Smooth muscle cell (in vitro differentiated cells): ENCODE measurements around the gene CSNK1D. TPM values are rescaled to one million over a fixed set of nuclear protein-coding genes. Genes with fewer than 3 reads are reported as not detected.
"Not testable (repeated sequence)": the region's sequence is repeated elsewhere in the genome, so short reads cannot be mapped to it uniquely, and the experiment has no call there.

ENCODE experiments used
- DNase-seq: peaks from one replicate; lab custom pipeline; 2025; ENCODE audit not compliant: unreplicated experiment; lab: John Stamatoyannopoulos, UW
- H2AFZ ChIP-seq: fragments of 200-600 bp; sonication (generic); 2 replicates; pipeline ENCODE4 v1.6.0; 2016; ENCODE audit warnings: antibody characterized with exemption, low read depth, mild to moderate bottlenecking
- H3F3A ChIP-seq: fragments of 200-600 bp; sonication (generic); 2 replicates; pipeline ENCODE4 v1.6.0; 2017; ENCODE audit warnings: antibody characterized with exemption, low read depth
- H3K27ac ChIP-seq: fragments of 200-600 bp; sonication (generic); 2 replicates; pipeline ENCODE4 v1.5.1; 2016; ENCODE audit warnings: low read depth, mild to moderate bottlenecking
- H3K27me3 ChIP-seq: fragments of 200-600 bp; sonication (generic); 2 replicates; pipeline ENCODE4 v1.6.1; 2016; ENCODE audit warnings: low read depth, mild to moderate bottlenecking
- H3K36me3 ChIP-seq: fragments of 200-600 bp; sonication (generic); 2 replicates; pipeline ENCODE4 v1.5.1; 2016; ENCODE audit warnings: low read depth
- H3K4me1 ChIP-seq: fragments of 200-600 bp; sonication (generic); 2 replicates; pipeline ENCODE4 v1.5.1; 2016; ENCODE audit warnings: low read depth
- H3K4me2 ChIP-seq: fragments of 200-600 bp; sonication (generic); 2 replicates; pipeline ENCODE4 v1.6.0; 2016; ENCODE audit warnings: mild to moderate bottlenecking
- H3K4me3 ChIP-seq: fragments of 200-600 bp; sonication (generic); 2 replicates; pipeline ENCODE4 v1.5.1; 2016; ENCODE audit warnings: mild to moderate bottlenecking
- H3K79me2 ChIP-seq: fragments of 200-600 bp; sonication (generic); 2 replicates; pipeline ENCODE4 v1.6.0; 2016; ENCODE audit warnings: low read depth, mild to moderate bottlenecking
- H3K9ac ChIP-seq: fragments of 200-600 bp; sonication (generic); 2 replicates; pipeline ENCODE4 v1.6.0; 2016; ENCODE audit warnings: low read depth
- H3K9me3 ChIP-seq: fragments of 200-600 bp; sonication (generic); replicated peaks from 2 replicates; pipeline ENCODE4 v1.5.1; 2016; ENCODE audit warnings: low read depth
- H4K20me1 ChIP-seq: fragments of 200-600 bp; sonication (generic); 2 replicates; pipeline ENCODE4 v1.6.0; 2016; ENCODE audit warnings: low read depth
- CTCF ChIP-seq: fragments of 200-600 bp; sonication (generic); IDR thresholded peaks from 2 replicates; pipeline ENCODE4 v1.5.1; 2017; ENCODE audit warnings: borderline replicate concordance, mild to moderate bottlenecking, antibody characterized with exemption; ENCODE audit not compliant: insufficient read depth, poor library complexity, severe bottlenecking
- WGBS: methylation state at CpG from one replicate; pipeline ENCODE4 v1.1.7; 2016; ENCODE audit warnings: low lambda C conversion rate; 5-methylcytosine and 5-hydroxymethylcytosine counted together
- polyA plus RNA-seq: library from polyadenylated mRNA; unstranded; fragments of >200 nt; fragmentation: Nextera tagmentation; extraction: Ambion mirVana; gene quantifications from 2 replicates; pipeline ENCODE4 v1.2.1, GENCODE V29; 2016
- total RNA-seq: library from RNA; depleted of rRNA; stranded (reverse); fragments of >200 nt; gene quantifications from 2 replicates; pipeline ENCODE4 v1.2.3, GENCODE V29; 2014

Gene CSNK1D
- total and polyA plus RNA-seq, 2 experiments from 2014 or later: 51.6 to 135 TPM

DNA sequence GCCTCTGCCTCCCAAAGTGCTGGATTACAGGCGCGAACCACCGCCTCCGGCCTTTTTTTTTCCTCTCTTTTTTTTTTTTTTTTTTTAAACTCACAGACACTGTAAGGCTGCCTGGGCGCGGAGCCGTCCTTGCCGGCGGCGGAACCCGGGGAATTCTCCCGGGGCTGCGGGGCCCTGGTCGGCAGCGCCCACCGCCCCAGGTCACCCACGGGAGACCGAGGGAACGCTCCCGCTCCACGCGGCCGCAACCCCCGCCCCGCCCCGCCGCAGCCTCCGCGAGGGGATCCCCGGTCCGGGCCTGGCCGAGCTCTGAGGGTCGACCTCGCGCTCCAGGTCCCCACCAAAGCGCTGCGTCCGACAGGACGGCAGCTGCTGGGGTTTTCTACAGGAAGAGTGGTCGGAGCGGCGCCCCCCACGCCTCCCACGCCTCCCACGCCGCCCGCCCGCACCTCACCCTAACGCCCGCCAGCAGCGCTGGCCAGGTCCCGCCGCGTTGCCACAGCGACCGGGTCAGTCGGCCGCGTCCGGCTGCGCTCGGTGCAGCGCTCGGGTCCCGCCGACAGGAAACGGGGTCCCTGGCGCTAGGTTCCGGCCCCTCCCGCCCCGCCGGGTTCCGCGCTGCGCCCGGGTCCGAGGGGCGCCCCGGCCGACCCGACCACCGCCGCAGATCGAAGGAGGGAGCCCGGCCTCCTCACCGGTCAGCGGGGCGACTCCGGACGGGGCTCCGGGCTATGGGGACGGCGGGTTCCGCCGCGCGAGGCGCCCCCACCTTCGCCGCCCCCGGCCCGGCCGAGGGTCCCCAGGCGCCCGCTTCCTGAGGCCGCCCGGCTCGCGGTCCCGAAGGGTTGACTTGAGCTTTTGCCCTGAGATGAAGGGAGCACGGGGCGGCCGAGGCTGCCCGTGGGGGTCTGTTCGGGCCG lies 60.9 kb downstream of the CSNK1D start, which contains the start of gene CCDC57:
CCDC57 (minus strand) TSS at position 512 of the 920 bp plus-strand sequence. CDS start 10,898 bp downstream, outside the sequence.
- Histone ChIP-seq H2AFZ (peak within 1 kb of the TSS; percentile 80), H3K27me3 (no peaks in the 10 kb centered on the region), H3K4me1 (peaks cover 18% of the 10 kb centered on the region), H3K27ac (peak within 1 kb of the TSS; percentile 97), H3K9ac (peak within 1 kb of the TSS; percentile 97), H3F3A (peaks cover 8% of the 10 kb centered on the region), H3K9me3 (no peaks in the 10 kb centered on the region), H3K4me3 (peak within 1 kb of the TSS; percentile 97), H4K20me1 (no peaks in the 10 kb centered on the region), H3K36me3 (no peaks in the 10 kb centered on the region), H3K4me2 (peak within 1 kb of the TSS; percentile 98), H3K79me2 (peaks cover 18% of the 10 kb centered on the region)
- no peak for TF ChIP-seq CTCF
- WGBS: 1% methylated on average over 35 of the region's 116 CpGs
- DNase-seq: peak; percentile 42

DNA sequence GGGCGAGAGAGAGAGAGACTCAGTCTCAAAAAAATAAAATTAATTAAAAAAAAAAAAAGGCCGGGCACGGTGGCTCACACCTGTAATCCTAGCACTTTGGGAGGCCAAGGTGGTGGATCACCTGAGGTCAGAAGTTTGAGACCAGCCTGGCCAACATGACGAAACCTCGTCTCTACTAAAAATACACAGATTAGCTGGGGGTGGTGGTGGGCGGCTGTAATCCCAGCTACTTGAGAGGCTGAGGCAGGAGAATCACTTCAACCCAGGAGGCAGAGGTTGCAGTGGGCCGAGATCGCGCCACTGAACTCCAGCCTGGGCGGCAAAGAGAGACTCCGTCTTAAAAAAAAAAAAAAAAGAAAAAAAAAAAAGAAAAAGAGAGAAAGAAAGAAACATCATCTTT lies 62.8 kb downstream of the CSNK1D start:
- H3K4me2 ChIP-seq, DNase-seq, H3K27me3 ChIP-seq, H3K9me3 ChIP-seq, H3K9ac ChIP-seq, H2AFZ ChIP-seq, H3F3A ChIP-seq, H3K4me3 ChIP-seq, H3K4me1 ChIP-seq, H4K20me1 ChIP-seq, H3K27ac ChIP-seq, H3K36me3 ChIP-seq: not testable (repeated sequence)
- H3K79me2 ChIP-seq: peaks cover 18% of the 10 kb centered on the region
- 88% methylated on average over 11 of the region's 11 CpGs for WGBS

GRCh38 chr17:82205720-82206508 lies 67.6 kb downstream of the CSNK1D start:
- H3K27ac ChIP-seq: peak overlapping the region; percentile 67
- H3K9me3 ChIP-seq: no peaks in the 10 kb centered on the region
- peak overlapping the region; percentile 32 for H3K4me2 ChIP-seq
- 21% methylated on average over 21 of the region's 21 CpGs for WGBS
- peak; percentile 47 for DNase-seq
- no peak overlapping the region for H3K9ac ChIP-seq
- no peak overlapping the region for H3K4me3 ChIP-seq
- no peak overlapping the region for H2AFZ ChIP-seq
- H3K79me2 ChIP-seq: peaks cover 6% of the 10 kb centered on the region
- no peaks in the 10 kb centered on the region for H3K4me1 ChIP-seq
- no peaks in the 10 kb centered on the region for H3K36me3 ChIP-seq
- H3K27me3 ChIP-seq: no peaks in the 10 kb centered on the region
- TF ChIP-seq CTCF: peak; percentile 85
- peaks cover 26% of the 10 kb centered on the region for H4K20me1 ChIP-seq
- peaks cover 7% of the 10 kb centered on the region for H3F3A ChIP-seq
